Gastroesophageal sphincter (tissue), 4 donors: ENCODE measurements around the gene VSTM2B. TPM values are rescaled to one million over a fixed set of nuclear protein-coding genes. Genes with fewer than 3 reads are reported as not detected.

Experiments used
- ATAC-seq: fragments of 150-250 bp; one replicate; pipeline ENCODE4 v1.9.1; 2016; ENCODE audit warnings: mild to moderate bottlenecking, moderate library complexity
- H3K27ac ChIP-seq, 4 donors: fragments of 200-600 bp; sonication (generic) in 3 of 4; 1 replicate in 3 of 4; 2 replicates in 1 of 4; pipeline ENCODE4 v1.5.1; 2016 to 2019
- H3K27me3 ChIP-seq: fragments of 200-600 bp; sonication (generic); one replicate; pipeline ENCODE4 v1.5.1; 2019
- H3K36me3 ChIP-seq, 2 donors: fragments of 200-600 bp; sonication (generic); one replicate each; pipeline ENCODE4 v1.5.1; 2019; ENCODE audit warnings: control low read depth in 1 of 2
- H3K4me1 ChIP-seq, 3 donors: fragments of 200-600 bp; sonication (generic); 1 replicate in 2 of 3; 2 replicates in 1 of 3; pipeline ENCODE4 v1.5.1; 2016 to 2019; ENCODE audit warnings: control low read depth in 2 of 3
- H3K4me3 ChIP-seq, 2 donors: fragments of 200-600 bp; sonication (generic); one replicate each; pipeline ENCODE4 v1.5.1; 2019; ENCODE audit warnings: mild to moderate bottlenecking in 1 of 2, moderate library complexity in 1 of 2
- H3K9me3 ChIP-seq, 3 donors: fragments of 200-600 bp; sonication (generic); one replicate each; pipeline ENCODE4 v1.5.1; 2017 to 2019; ENCODE audit warnings: control low read depth in 2 of 3
- EP300 ChIP-seq: sonication (generic); formaldehyde crosslinking; IDR thresholded peaks from one replicate; pipeline ENCODE4 v1.6.1; 2017; ENCODE audit warnings: antibody characterized with exemption, mild to moderate bottlenecking
- POLR2A ChIP-seq, 2 donors: fragments of 450-650 bp; IDR thresholded peaks; one replicate each; pipeline ENCODE4 v1.6.1; 2017; ENCODE audit warnings: antibody characterized with exemption in 2 of 2, mild to moderate bottlenecking in 2 of 2, moderate library complexity in 1 of 2
- POLR2AphosphoS5 ChIP-seq: sonication (generic); formaldehyde crosslinking; IDR thresholded peaks from one replicate; pipeline ENCODE4 v1.6.1; 2017; ENCODE audit warnings: antibody characterized with exemption
- WGBS, 2 donors: methylation state at CpG; one replicate each; pipeline ENCODE4 v1.1.5; 2018; ENCODE audit warnings: low coverage in 1 of 2; 5-methylcytosine and 5-hydroxymethylcytosine counted together
- total RNA-seq, 4 donors: library from RNA; depleted of rRNA; stranded (reverse); fragments of >200 nt; gene quantifications; one replicate each; pipeline ENCODE4 v1.1.0, GENCODE V29; 2016
- TF ChIP-seq, protein P1 (sequence below), 4 experiments: fragments of 200-600 bp in 2 of 4; fragments of 450-650 bp in 2 of 4; sonication (generic) in 1 of 4; IDR thresholded peaks; one replicate each; pipeline ENCODE4 v1.5.1; 2017 to 2019; ENCODE audit warnings: antibody characterized with exemption in 4 of 4, mild to moderate bottlenecking in 2 of 4, moderate library complexity in 2 of 4

The VSTM2B gene
- total RNA-seq, 4 donors from 2014 or later = 0.40 TPM; not detected in 3

- Histone ChIP-seq H3K4me3 (no peak overlapping the region), H3K9me3 (no peaks in the 10 kb centered on the region), H3K36me3 (no peaks in the 10 kb centered on the region), H3K27ac (no peak overlapping the region), H3K27me3 (peaks cover 56% of the 10 kb centered on the region), H3K4me1 (no peaks in the 10 kb centered on the region)
- TF ChIP-seq, protein P1, sequence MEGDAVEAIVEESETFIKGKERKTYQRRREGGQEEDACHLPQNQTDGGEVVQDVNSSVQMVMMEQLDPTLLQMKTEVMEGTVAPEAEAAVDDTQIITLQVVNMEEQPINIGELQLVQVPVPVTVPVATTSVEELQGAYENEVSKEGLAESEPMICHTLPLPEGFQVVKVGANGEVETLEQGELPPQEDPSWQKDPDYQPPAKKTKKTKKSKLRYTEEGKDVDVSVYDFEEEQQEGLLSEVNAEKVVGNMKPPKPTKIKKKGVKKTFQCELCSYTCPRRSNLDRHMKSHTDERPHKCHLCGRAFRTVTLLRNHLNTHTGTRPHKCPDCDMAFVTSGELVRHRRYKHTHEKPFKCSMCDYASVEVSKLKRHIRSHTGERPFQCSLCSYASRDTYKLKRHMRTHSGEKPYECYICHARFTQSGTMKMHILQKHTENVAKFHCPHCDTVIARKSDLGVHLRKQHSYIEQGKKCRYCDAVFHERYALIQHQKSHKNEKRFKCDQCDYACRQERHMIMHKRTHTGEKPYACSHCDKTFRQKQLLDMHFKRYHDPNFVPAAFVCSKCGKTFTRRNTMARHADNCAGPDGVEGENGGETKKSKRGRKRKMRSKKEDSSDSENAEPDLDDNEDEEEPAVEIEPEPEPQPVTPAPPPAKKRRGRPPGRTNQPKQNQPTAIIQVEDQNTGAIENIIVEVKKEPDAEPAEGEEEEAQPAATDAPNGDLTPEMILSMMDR (IDR thresholded peaks at IDR 0.05) = no peak
- TF ChIP-seq POLR2A (IDR thresholded peaks at IDR 0.05) = no peak
- TF ChIP-seq POLR2AphosphoS5 = no peak
- no peak for TF ChIP-seq EP300
- WGBS, 2 donors = 65 to 89% methylated on average over 1 to 2 of the region's 3 CpGs
- no peak for ATAC-seq
Observed at GRCh38 chr19:29491491-29491890, 34.3 kb upstream of the VSTM2B start.

- TF ChIP-seq POLR2AphosphoS5 = no peak
- TF ChIP-seq POLR2A (IDR thresholded peaks at IDR 0.05) = no peak
- TF ChIP-seq, protein P1 (IDR thresholded peaks at IDR 0.05) = no peak
- TF ChIP-seq EP300 = no peak
- no peak for ATAC-seq
- no peak overlapping the region for H3K4me3 ChIP-seq
- no peak overlapping the region for H3K27ac ChIP-seq
- no peaks in the 10 kb centered on the region for H3K9me3 ChIP-seq
- WGBS, 2 donors = 24 to 25% methylated on average over 7 of the region's 7 CpGs
- H3K36me3 ChIP-seq = no peaks in the 10 kb centered on the region
- H3K4me1 ChIP-seq = no peaks in the 10 kb centered on the region
- peaks cover 56% of the 10 kb centered on the region for H3K27me3 ChIP-seq
Observed at GRCh38 chr19:29491995-29492577, 33.7 kb upstream of the VSTM2B start.

GRCh38 chr19:29492769-29493168 is 33.0 kb upstream of the VSTM2B start:
- H3K9me3 ChIP-seq = no peaks in the 10 kb centered on the region
- H3K36me3 ChIP-seq = no peaks in the 10 kb centered on the region
- TF ChIP-seq, protein P1 (IDR thresholded peaks at IDR 0.05) = no peak
- no peak for TF ChIP-seq POLR2AphosphoS5
- TF ChIP-seq POLR2A (IDR thresholded peaks at IDR 0.05) = no peak
- H3K27me3 ChIP-seq = peaks cover 56% of the 10 kb centered on the region
- H3K4me1 ChIP-seq = no peaks in the 10 kb centered on the region
- H3K4me3 ChIP-seq = no peak overlapping the region
- H3K27ac ChIP-seq = no peak overlapping the region
- 7 to 8% methylated on average over 3 to 7 of the region's 7 CpGs for WGBS, 2 donors
- ATAC-seq = no peak

DNA sequence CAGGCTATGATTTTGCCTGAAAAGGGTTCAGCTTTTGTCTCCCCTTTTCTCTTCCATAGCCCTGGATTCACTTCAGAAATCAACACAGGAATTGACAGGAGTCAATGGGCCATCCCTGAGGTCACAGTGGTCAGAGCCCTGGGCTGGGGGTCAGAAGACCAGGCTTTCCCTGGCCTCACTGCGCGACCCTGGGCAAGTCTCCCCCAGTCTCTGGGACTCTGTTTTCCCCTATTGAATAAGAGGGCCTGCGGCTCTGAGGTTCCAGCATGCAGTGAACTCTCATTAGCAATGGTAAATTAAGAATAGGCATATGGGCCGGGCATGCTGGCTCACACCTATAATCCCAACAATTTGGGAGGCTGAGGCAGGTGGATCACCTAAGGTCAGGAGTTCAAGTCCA is 30.7 kb upstream of the VSTM2B start:
- 77 to 92% methylated on average over 2 of the region's 4 CpGs for WGBS, 2 donors
- no peaks in the 10 kb centered on the region for H3K9me3 ChIP-seq
- no peaks in the 10 kb centered on the region for H3K36me3 ChIP-seq
- H3K4me1 ChIP-seq = no peaks in the 10 kb centered on the region
- TF ChIP-seq, protein P1 (IDR thresholded peaks at IDR 0.05) = no peak
- no peak for TF ChIP-seq POLR2AphosphoS5
- TF ChIP-seq POLR2A (IDR thresholded peaks at IDR 0.05) = no peak
- TF ChIP-seq EP300 = no peak
- peaks cover 39% of the 10 kb centered on the region for H3K27me3 ChIP-seq
- no peak for ATAC-seq
- H3K4me3 ChIP-seq = no peak overlapping the region
- no peak overlapping the region for H3K27ac ChIP-seq

GRCh38 chr19:29495901-29496441 is 29.8 kb upstream of the VSTM2B start:
- Histone ChIP-seq H3K4me1 (no peaks in the 10 kb centered on the region), H3K27ac (no peak overlapping the region), H3K4me3 (no peak overlapping the region), H3K27me3 (peaks cover 33% of the 10 kb centered on the region), H3K36me3 (no peaks in the 10 kb centered on the region), H3K9me3 (no peaks in the 10 kb centered on the region)
- no peak for TF ChIP-seq POLR2A (IDR thresholded peaks at IDR 0.05)
- ATAC-seq = no peak
- no CpG with 5 or more reads among the region's 5 CpGs for WGBS, 2 donors
